Raji (cell line): ENCODE results near the gene HS2ST1.

Experiments
- POLR2A ChIP-seq: IDR thresholded peaks from 2 replicates; pipeline ENCODE4 v1.6.1; 2011; ENCODE audit warnings: low read depth, low read length, control low read depth; ENCODE audit not compliant: insufficient read depth

Gene HS2ST1

GRCh38 chr1:87104945-87105344, 190.5 kb downstream of the HS2ST1 start:
- no peak for TF ChIP-seq POLR2A

GRCh38 chr1:87106144-87106543, 191.7 kb downstream of the HS2ST1 start:
- no peak for TF ChIP-seq POLR2A

- no peak for TF ChIP-seq POLR2A
Observed at GRCh38 chr1:87106867-87107266, 192.4 kb downstream of the HS2ST1 start.

- TF ChIP-seq POLR2A = no peak
Observed at GRCh38 chr1:87108228-87108627, 193.8 kb downstream of the HS2ST1 start.

- no peak for TF ChIP-seq POLR2A
Observed at GRCh38 chr1:87108814-87109411, 194.5 kb downstream of the HS2ST1 start.

GRCh38 chr1:87111659-87112371, 197.4 kb downstream of the HS2ST1 start:
- TF ChIP-seq POLR2A = no peak

GRCh38 chr1:87113313-87113712, 198.9 kb downstream of the HS2ST1 start:
- no peak for TF ChIP-seq POLR2A

- TF ChIP-seq POLR2A = no peak
Observed at GRCh38 chr1:87115317-87115890, 201.0 kb downstream of the HS2ST1 start.

- no peak for TF ChIP-seq POLR2A
Observed at GRCh38 chr1:87115891-87116290, 201.5 kb downstream of the HS2ST1 start.

- TF ChIP-seq POLR2A = no peak
Observed at GRCh38 chr1:87117761-87118368, 203.4 kb downstream of the HS2ST1 start.

- TF ChIP-seq POLR2A = no peak
Observed at GRCh38 chr1:87119541-87120140, 205.2 kb downstream of the HS2ST1 start.

GRCh38 chr1:87120779-87121178, 206.3 kb downstream of the HS2ST1 start:
- TF ChIP-seq POLR2A = no peak

- TF ChIP-seq POLR2A = no peak
Observed at GRCh38 chr1:87121711-87122163, 207.3 kb downstream of the HS2ST1 start.

GRCh38 chr1:87122243-87122642, 207.8 kb downstream of the HS2ST1 start:
- no peak for TF ChIP-seq POLR2A

- TF ChIP-seq POLR2A = no peak
Observed at GRCh38 chr1:87123610-87124009, 209.2 kb downstream of the HS2ST1 start.

- no peak for TF ChIP-seq POLR2A
Observed at GRCh38 chr1:87126886-87127505, 212.6 kb downstream of the HS2ST1 start.

- TF ChIP-seq POLR2A = no peak
Observed at GRCh38 chr1:87127581-87127980, 213.1 kb downstream of the HS2ST1 start.
